ENCODE measurements around the gene CDH22.

Gene CDH22

GRCh38 chr20:46296526-46297250 is 11.6 kb downstream of the CDH22 start:
- no peak for DNase-seq

GRCh38 chr20:46293084-46293483 is 15.2 kb downstream of the CDH22 start:
- DNase-seq, result no peak

GRCh38 chr20:46291401-46291800 is 16.9 kb downstream of the CDH22 start:
- DNase-seq, result no peak

GRCh38 chr20:46289432-46289831 is 18.9 kb downstream of the CDH22 start:
- no peak for DNase-seq

GRCh38 chr20:46286977-46287376 is 21.3 kb downstream of the CDH22 start:
- no peak for DNase-seq

- no peak for DNase-seq
Observed at GRCh38 chr20:46286382-46286781, 21.9 kb downstream of the CDH22 start.

GRCh38 chr20:46285740-46286139 is 22.6 kb downstream of the CDH22 start:
- no peak for DNase-seq

- no peak for DNase-seq
Observed at GRCh38 chr20:46285072-46285471, 23.2 kb downstream of the CDH22 start.

- DNase-seq, result no peak
Observed at GRCh38 chr20:46284040-46284427, 24.3 kb downstream of the CDH22 start.

- no peak for DNase-seq
Observed at GRCh38 chr20:46283426-46284039, 24.8 kb downstream of the CDH22 start.

GRCh38 chr20:46282669-46283068 is 25.6 kb downstream of the CDH22 start:
- no peak for DNase-seq

GRCh38 chr20:46279103-46279502 is 29.2 kb downstream of the CDH22 start:
- DNase-seq, result no peak

- no peak for DNase-seq
Observed at GRCh38 chr20:46277602-46278001, 30.7 kb downstream of the CDH22 start.

- no peak for DNase-seq
Observed at GRCh38 chr20:46276531-46276930, 31.8 kb downstream of the CDH22 start.

GRCh38 chr20:46275091-46275490 is 33.2 kb downstream of the CDH22 start:
- no peak for DNase-seq

- no peak for DNase-seq
Observed at GRCh38 chr20:46273717-46274116, 34.6 kb downstream of the CDH22 start.

GRCh38 chr20:46272389-46273047 is 35.8 kb downstream of the CDH22 start:
- no peak for DNase-seq

GRCh38 chr20:46270977-46271744 is 37.1 kb downstream of the CDH22 start:
- no peak for DNase-seq

GRCh38 chr20:46269372-46269771 is 38.9 kb downstream of the CDH22 start:
- DNase-seq, result no peak

GRCh38 chr20:46268662-46269061 is 39.6 kb downstream of the CDH22 start:
- DNase-seq, result no peak

GRCh38 chr20:46268131-46268614 is 40.1 kb downstream of the CDH22 start:
- no peak for DNase-seq

- no peak for DNase-seq
Observed at GRCh38 chr20:46267108-46268105, 40.9 kb downstream of the CDH22 start.
